Measurements from ENCODE around the gene MDK.

MDK gene, protein sequence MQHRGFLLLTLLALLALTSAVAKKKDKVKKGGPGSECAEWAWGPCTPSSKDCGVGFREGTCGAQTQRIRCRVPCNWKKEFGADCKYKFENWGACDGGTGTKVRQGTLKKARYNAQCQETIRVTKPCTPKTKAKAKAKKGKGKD

DNA sequence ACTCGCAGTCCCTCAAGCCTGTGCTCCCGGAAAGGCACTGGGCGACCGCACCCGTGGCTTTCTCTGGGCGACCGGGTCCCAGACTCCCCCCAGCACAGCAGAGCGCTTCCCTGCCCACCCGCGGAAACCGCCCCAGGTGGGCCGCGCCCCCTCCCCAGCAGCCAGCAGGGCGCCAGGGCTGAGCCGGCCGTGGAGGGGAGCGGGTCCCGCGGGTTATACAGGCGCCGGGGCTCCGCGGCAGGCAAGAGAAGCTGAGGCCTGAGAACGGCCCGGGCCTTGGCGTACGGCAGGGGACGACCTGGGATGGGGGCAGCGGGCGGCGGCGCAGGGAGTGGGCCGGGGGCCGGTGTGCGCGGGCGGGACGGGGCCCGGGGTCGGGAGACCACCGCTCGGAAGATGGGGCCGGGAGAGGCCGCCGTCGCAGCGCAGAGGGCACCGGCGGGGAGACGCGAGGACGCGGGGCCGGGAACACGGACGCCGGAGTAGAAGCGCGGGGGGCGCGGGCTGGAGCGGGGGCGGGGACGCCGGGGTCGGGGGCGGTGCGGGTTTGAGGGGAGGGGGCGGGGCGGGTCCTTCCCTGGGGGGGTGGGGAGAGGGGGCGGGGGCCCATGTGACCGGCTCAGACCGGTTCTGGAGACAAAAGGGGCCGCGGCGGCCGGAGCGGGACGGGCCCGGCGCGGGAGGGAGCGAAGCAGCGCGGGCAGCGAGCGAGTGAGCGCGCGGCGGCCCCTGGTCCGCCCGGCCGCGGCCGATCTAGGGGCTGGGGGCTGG, at the start of gene MDK:
MDK (plus strand) TSS at position 622 of the 771 bp plus-strand sequence. CDS start 389 bp downstream, outside the sequence.
- DNase-seq: no peak

DNA sequence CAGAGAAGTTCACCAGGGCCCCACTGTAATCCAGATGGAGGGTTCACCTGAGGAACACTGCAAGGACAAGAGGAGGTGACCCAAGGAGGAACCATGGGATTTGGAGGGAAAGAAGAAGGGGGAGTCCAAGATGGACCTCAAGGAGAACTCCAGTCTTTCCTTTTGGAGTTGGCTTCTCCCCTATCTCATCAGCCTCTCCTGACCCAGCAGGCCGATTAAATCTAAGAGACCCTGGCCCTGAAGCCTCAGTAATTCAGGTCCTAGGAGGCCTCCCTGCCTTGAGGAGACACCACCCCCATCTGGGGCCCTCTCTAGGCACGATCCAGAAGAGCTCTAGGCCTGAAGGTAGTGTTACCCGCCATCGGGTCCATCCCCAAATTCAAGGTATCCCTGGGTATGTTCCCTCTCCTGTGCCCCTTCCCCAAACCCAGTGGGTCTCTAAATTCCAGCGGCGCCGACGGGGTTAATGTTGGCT, 49.3 kb upstream of the MDK start:
- no peak for DNase-seq

DNA sequence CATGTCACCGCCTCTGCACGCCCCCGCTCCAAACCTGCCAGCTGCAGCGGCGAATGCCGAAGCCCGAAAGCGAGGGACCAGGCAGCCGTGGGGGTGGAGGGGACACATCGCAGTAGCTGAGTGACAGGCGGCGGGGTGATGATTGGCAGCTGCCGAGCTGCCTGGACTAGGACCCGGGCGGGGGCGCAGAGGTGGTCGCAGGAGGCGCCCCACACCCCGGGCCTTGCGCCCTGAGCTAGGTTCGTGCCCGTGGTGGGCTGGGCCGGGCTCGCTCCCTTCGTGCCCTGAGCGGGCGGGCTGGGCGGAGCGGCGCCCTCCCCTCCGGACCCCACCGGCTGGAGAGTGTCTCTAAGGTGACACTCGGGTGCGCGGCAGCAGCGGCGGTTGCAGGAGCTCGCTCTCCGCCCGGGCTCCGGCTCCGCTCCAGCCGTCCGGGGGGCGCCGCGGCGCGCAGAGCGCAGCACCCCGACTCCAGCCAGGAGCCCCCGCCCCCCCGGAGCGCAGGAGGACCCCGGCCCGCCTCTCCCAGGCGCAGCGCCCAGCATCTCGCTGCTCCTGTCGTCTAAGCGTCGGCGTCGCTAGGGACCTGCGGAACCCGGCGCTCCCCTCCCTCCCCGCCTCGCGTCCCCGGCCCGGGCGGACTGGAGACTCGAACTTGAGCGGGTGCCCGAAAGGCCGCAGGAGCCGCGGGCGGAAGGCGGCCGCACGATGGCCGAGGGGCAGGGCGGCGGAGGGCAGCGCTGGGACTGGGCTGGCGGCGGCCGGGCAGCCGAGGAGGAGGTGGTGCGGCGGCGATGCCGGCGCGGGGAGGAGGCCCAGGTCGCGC, 48.7 kb upstream of the MDK start:
- no peak for DNase-seq

DNA sequence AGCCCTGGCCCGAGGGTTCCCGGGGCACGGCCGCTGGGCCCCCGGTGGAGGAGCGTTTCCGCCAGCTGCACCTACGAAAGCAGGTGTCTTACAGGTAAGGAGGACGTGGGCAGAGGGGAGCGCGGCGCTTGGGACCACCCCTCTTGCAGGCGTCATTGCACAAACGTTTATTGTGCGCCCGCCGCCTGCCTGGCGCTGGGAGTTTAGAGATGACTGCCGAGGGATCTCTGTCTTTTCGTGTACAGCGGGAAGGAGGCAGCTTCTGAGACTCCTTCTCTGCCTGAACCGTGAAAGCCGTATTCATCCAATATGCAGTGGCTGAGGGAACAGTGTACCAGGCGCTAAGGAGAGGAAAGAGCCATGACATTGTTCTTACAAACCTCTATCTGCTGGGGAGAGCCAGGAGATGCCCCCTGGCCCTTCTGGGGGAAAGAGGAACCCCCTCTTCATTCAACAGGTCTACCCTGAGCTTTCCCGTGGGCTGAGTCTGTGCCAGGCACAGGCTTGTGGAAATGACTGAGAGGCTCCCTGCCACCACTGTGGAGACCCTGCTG, 48.0 kb upstream of the MDK start:
- DNase-seq: peak in 1 of 2 experiments; percentile 16

DNA sequence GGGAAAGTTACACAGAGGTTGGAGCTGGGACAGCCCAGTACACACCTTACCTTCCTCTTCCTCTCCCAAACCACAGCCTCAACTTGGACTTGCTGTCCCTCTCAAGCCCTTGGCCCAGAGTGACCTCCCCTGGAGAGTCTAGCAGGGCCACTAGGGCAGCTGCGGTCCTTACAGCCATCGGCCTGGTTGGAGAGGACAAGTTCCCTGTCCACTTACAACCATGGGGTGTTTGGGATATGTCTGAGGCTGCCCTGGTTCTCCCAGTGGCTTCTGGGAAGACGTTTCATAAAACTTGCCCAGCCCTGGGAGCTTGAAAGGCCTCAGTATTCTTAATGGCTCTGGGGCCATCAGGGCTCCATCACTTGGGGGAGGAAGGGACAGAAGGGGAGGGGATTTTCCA, 47.3 kb upstream of the MDK start:
- DNase-seq: no peak

DNA sequence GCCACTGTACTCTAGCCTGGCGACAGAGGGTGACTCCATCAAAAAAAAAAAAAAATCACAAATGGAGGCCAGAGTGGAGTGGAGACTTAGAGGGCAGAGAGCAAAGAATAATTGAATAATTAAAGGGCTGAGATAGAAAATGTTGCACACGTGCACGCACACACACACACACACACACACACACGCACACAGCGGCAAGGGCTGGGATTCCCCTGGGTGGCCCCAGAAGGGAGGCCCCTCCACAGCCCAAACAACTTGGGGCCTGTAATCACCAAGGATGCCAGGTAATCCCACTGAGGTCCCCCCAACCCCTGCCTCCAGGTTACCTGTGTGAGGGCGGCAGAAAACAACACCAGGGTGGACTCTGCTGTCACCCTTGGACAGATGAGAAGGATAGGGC, 46.2 kb upstream of the MDK start:
- DNase-seq: no peak

DNA sequence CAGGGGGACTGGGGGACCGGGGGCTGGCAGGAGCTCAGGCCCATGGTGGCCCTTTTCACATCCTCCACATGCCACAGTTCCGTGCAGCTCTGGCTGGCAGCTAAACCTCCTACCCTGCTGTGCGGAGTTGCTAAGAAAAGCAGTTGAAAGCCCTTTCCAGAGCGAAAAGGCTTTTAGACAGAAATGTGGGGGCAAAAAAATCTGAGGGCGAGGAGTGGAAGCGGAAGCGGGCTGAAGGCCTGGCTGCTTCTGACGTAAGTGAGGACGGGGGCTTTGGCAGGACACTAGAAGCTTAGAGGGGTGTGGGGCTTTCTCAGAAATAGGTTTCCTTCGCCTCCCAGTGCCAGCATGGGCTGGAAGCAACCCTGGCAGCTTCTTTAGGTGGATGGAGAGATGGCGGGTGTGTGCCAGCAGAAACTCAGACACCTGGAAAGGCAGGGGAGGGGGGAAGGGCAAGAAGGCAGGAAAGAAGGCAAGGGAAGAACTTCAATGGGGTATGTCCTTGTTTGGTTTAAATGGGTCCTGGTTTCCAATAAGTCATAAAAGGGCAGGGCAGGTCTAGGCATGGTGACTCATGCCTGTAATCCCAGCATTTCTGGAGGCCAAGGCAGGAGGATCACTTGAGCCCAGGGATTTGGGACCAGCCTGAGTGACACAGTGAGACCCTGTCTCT, 45.4 kb upstream of the MDK start:
- peak in 1 of 2 experiments; percentile 22 for DNase-seq

DNA sequence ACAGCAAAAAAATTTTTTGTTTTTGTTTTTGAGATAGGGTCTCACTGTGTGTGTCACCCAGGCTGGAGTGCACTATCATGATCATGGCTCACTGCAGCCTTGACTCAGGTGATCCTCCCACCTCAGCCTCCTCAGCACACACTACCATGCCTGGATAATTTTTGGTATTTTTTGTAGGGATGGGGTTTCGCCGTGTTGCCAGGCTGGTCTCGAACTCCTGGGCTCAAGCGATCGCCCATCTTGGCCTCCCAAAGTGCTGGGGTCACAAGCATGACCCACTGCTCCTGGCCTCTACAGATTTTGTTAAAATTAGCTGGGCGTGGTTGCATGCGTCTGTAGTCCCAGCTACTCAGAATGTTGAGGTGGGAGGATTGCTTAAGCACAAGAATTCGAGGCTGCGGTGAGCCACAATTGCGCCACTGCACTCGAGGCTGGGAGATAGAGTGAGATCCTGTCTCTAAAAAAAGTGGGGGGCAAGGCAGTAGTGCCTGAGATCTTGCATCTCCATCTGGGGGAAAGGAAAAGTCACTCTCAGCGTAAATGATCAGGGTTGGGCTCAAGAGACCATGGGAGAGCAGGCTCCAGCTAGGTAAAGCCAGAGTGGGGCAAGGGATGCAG, 44.8 kb upstream of the MDK start:
- peak; percentile 88 to 93 for DNase-seq

DNA sequence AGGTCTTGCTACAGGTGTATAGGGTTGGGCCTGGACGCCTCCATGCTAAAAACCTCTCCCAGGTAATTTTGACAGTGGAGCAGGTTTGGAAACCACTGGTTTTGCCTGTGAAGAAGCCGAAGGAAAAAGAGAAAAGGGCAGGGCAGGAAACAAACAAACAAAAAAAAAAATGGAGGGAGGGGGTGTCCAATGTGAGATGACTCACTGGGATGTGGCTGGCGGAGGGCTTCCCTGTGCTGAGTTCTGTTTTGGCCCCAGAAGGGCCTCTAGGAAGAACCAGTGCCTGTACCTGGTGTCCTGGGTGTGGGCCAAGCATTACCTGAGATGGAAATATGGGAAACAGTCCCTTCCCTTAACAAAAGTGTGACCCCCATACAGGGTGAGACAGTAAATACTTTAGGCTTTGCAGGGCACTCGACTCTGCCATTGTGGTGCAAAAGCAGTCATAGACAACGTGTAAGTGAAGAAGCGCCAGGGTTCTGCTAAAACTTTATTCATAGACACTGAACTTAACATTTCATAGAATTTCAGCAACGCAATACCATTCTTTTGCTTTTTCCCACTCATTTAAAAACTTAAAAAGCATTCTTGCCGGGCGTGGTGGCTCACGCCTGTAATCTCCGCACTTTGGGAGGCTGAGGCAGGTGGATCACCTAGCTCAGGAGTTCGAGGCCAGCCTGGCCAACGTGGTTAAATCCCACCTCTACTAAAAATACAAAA, 43.7 kb upstream of the MDK start:
- no peak for DNase-seq

DNA sequence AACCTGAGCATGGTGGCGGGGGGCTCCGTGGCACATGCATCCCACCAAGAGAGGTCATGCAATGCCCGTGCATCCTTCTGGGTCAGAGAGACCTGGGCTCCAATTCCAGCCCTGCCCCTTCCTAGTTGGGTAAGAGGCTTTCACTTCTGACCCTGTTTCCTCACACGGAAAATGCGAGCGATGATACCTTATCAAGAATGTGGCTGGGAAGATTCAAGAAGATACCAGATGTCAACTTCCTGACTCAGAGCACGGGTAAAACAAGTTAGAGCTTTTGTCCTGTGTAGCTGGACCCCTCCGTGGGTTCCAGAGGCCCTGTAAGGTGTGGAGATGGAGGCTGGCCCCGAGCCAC, 42.9 kb upstream of the MDK start:
- DNase-seq: no peak

DNA sequence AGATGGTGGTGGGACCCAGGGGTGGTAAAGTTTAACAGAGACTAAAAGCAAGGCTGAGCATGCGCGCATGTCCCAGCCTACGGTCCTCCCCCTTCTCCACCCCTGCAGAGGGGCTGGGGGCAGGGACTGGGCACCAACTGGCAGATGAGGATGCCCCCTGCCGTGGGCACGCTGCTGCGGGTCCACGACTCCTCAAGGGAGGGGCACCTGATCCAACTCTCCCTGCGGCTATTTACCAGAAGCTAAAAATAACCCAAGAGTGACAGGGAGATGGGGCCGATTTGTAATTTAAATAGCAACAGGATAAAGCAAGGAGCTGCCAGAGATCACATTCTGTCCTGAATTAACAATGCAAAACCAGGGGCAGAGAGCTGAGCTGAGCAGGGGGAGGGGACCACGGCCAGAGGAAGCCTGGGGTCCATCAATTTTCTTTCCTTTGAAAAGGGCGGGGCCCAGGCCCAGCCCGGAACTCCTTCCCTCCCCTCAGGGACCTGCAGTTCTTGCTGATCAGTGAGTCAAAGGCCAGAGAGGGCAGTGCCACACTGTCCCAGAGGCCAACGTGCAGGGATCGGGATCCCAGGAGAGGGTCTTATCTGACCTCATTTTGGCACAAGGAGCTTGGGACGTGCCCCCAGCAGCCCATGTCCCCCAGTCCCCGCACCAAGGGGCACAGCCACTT, 42.3 kb upstream of the MDK start:
- DNase-seq: no peak

DNA sequence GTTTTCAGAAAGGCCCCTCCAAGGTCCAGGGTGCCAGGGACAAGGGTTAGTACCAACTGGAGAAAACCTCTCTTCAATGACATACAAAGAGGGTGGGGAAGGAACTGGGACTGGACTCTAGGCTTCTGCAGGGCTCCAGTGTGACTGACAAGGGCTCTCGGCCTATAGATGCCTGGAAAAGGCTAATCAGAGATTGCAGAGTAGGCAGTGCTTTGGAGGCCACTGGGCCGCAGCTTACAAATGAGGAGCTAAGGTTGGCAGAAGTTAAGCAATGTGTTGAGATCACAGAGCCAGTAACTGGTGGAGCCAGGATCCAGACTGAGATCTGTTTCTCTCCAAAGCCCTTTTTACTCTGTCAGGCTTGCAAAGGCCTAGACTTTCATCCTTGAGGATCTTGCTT, 41.7 kb upstream of the MDK start:
- no peak for DNase-seq

DNA sequence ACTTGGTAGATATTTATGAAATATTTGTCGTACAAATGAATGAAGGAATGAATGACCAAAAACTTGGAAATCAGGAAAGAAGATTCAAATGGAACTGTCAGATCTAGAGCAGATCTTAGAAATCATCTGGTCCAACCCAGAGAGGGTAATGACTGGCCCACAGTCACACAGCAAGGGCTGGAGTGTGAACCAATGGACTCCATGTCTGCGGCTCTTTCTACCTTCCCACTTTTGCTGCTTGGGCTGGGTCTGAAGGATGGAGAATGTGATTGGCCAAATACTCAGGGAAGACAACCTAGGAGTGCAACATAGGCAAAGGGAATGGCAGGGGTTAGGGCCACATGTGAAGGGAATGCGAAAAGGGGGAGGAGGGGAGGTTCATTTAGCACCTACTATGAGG, 40.0 kb upstream of the MDK start:
- DNase-seq: no peak

DNA sequence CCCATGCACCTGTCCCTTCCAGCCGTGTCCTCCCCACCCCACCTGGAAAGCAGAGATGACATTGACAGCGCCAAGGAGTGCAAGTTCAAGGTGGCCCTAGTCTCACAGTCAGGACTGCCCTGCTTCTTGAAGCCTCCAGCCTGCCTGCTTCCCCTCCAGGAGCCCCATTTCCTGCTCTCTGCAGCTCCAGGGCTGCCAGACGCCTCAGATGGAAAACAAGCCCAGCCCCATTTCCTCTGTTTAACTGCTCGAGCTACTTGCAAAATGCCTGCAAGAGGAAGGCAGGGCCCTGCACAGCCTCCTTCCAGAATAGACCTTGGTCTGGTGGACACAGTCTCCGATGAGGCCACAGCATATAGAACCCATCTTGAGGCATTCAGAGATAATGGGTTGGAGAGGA, 39.2 kb upstream of the MDK start:
- DNase-seq: peak; percentile 95

DNA sequence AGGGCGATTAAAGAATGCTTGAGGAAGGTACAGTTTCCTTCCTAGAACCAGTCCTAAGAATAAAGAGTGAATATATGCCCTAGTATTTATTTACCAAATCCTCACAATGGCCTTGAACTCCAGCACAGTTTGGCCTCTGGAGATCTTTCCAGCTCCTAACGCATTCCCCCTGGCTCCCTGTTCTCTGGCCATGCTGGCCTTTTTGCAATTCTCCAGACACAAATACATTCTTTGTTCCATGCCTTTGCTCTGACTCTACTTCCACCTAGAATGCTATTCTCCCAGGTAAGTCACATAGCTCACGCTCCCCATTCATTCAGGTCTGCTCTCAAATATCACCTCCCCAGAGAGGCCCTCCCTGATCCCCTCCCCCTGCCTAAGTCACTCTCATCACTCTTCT, 37.9 kb upstream of the MDK start:
- DNase-seq: no peak

DNA sequence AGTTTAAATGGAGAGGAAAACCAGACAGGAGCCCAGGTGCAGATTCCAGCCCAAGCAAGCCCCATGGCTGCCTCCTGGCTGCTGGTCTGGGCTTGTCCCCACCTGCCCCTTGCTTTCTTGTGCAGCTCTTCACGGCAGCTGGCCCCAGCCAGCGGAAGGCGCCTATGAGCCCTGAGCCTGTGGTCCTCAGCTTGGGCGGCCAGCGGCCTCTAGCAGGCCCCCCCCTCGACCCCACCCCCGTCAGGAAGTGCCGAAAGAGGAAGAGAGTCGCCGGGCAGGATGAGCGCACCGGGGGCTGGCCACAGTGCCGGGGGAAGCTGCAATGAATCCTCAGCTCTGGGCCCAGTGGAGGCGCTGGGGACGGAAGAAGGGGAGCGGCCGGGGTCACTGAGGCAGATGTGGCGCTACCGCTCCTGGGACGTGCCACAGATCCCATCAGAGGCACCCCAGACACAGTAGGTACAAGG, 36.3 kb upstream of the MDK start:
- peak; percentile 75 to 85 for DNase-seq

DNA sequence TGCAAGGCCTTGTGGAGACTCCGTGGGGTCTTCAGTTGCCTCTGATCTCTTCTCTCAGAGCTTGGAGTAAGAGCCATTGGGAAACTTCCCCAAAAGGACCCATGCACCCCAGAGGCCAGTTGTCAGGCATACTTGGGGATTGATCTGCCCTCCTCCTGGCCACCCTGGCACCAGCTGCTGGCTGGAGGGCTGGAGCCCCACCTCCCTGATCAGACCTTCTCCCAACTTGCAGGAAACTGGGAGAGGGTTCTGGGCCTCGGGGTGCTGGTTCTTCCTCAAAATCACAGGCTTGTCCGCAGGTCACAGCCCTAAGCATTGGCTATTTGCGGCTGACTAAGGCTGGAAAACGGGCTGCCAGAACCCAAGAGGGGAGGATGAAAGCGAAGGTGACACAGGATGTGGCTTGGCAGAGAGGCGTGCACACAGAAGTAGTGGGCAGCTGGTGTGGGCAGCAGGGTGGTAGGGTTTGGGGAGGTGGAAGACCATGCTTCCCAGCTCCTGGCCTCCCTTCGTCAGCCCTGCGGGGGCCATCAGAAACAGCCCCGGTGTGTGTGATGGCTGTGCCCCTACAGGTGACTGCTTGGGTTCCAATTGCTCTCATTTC, 35.5 kb upstream of the MDK start:
- DNase-seq: peak in 1 of 2 experiments; percentile 34

DNA sequence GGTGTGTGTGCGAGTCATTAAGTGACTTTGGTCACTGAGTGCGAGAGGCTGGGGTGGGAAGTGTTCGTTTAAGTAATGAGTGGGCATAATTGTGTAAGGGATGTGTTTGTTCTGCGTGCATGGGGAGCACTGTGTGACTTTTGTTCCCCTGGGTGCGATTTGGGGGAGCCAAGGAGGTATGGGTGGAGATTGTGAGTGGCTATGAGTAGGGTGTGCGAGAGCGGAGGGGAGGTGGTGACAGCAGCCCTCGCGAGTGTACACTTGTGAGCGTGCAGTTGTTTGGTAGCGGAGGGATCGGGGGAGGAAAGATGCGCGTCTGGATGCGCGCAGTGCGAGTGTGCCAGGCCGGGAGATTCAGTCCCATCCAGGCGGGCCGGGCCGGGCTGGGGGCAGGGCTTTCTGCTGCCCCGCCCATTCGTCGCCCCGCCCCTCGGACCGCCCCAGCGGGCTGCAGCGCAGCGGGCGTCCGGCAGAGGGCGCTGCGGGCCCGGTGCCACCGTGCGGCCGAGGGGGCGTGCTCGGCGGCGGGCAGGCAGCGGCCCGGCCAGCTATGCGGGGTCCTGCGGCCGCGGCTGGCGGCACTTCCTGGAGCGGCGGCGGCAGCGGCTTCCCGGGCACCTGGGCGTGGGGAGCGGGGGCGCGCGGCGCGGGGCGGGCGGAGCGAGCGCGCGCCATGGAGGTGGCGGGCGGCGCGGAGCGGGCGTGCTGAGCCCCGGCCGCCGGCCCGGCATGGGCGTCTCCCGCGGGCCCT, 34.4 kb upstream of the MDK start, which contains the start of gene DGKZ:
DGKZ (plus strand) TSS at position 578 of the 751 bp plus-strand sequence. CDS start 197 bp downstream, outside the sequence.
- DNase-seq: peak; percentile 79 to 83

DNA sequence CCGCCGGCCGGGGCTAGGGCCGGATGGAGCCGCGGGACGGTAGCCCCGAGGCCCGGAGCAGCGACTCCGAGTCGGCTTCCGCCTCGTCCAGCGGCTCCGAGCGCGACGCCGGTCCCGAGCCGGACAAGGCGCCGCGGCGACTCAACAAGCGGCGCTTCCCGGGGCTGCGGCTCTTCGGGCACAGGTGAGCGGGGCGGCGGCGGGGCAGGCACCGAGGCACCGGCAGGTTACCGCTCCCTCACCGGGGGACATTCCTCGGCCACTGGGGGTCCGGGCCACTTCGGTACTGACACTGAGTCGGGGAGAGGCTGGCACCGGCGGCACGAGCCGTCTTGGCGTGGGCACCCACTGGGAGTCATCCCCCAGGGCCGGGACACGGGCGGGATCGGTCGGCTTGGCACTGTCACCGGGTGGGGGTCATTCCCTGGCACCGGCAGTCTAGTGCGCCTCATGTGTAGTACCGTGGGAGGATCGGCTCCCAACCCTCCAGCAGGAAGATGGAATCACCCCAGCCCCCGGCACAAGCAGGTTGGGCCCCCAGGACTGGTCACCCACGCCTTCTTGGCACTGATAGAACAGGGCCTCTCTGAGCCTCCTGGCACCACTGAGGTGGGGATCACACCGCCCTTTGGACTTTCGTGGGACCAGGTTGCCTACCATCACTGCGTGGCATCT, 33.7 kb upstream of the MDK start:
- DNase-seq: no peak
